Esophagus squamous epithelium (tissue), 4 donors: Measurements from ENCODE around the gene TRAF2.

ENCODE experiments used
- POLR2A ChIP-seq, 4 donors: fragments of 450-650 bp; IDR thresholded peaks; one replicate each; pipeline ENCODE4 v1.6.1; 2017; ENCODE audit warnings: antibody characterized with exemption in 4 of 4, mild to moderate bottlenecking in 4 of 4, moderate library complexity in 3 of 4
- TF ChIP-seq, protein P1 (sequence below), 6 experiments: fragments of 450-650 bp in 4 of 6; fragments of 200-600 bp in 2 of 6; sonication (generic) in 2 of 6; IDR thresholded peaks; one replicate each; pipeline ENCODE4 v1.5.1; 2016 to 2019; ENCODE audit warnings: antibody characterized with exemption in 6 of 6, mild to moderate bottlenecking in 4 of 6, moderate library complexity in 4 of 6

DNA sequence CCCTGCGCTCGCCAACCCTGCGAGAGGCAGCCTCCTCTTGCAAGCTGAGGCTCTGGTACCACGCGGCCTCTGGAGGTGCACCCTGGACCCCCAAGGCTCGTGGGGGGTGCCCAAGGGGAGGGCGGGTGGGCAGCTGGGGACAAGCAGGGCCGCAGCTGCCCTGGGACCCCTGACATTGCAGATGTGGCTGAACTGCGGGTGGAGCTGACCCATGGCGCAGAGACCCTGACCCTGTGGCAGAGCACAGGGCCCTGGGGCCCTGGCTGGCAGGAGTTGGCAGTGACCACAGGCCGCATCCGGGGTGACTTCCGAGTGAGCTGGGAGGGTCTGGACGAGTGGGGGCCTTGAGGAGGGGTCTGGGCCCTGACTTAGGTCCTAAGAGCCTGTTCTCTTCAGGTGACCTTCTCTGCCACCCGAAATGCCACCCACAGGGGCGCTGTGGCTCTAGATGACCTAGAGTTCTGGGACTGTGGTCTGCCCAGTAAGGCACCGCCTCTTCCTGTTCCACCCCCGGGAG, 32.7 kb upstream of the TRAF2 start:
- TF ChIP-seq POLR2A (IDR thresholded peaks at IDR 0.05), result no peak
- TF ChIP-seq, protein P1, sequence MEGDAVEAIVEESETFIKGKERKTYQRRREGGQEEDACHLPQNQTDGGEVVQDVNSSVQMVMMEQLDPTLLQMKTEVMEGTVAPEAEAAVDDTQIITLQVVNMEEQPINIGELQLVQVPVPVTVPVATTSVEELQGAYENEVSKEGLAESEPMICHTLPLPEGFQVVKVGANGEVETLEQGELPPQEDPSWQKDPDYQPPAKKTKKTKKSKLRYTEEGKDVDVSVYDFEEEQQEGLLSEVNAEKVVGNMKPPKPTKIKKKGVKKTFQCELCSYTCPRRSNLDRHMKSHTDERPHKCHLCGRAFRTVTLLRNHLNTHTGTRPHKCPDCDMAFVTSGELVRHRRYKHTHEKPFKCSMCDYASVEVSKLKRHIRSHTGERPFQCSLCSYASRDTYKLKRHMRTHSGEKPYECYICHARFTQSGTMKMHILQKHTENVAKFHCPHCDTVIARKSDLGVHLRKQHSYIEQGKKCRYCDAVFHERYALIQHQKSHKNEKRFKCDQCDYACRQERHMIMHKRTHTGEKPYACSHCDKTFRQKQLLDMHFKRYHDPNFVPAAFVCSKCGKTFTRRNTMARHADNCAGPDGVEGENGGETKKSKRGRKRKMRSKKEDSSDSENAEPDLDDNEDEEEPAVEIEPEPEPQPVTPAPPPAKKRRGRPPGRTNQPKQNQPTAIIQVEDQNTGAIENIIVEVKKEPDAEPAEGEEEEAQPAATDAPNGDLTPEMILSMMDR (IDR thresholded peaks at IDR 0.05), result no peak
